HK-2 (cell line): ENCODE measurements around the gene ELF5.

Source experiments
- DNase-seq: peaks from one replicate; pipeline ENCODE4 v3.0.0-alpha.2; 2018; ENCODE audit not compliant: unreplicated experiment

ELF5 gene

DNA sequence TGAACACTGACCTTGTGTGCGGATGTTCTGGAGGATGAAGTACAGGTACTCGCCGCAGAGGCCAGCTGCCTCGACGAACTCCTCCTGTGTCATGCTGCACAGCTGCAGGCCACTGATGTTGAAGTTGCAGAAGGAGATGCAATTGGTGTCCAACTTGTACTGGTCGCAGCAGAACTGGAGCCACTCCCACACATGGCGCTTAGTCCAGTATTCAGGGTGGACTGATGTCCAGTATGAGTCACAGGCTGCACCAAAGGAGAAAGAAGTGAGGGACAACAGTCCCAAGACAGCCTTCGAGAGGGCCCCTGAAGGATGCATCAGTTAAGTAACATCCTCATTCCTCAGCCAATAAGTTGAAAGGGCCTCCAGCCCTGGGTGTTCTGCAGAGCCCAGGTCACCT lies 20.1 kb downstream of the ELF5 start:
- DNase-seq = no peak

DNA sequence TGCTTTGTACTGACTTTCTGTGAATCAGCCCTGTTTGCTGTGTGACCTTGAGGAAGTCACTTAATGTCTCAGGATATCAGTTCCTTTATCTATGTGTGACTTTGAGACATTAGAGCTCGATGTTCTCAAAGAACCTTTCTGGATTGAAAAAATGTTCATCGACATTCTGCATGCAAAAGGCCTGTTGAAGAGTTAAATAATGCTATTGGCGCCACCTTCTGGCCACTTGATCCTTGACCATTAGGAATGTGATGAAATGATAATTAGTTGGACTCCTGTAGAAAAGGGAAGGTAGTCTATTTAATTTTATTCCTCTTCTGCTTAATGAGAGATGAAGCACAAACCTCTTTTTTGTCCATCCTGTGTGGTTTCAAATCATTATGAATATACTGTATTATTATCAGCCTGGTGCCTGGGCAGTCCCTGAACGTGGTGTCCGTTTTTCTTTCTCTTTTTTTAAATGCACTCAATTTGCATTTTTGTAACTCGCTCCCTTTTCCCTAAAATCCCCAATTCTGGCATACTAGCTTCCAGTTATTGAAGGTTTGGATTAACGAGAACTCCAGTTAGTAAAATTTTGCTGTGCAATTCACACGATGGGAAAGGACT lies 20.7 kb downstream of the ELF5 start:
- DNase-seq = peak; percentile 38

DNA sequence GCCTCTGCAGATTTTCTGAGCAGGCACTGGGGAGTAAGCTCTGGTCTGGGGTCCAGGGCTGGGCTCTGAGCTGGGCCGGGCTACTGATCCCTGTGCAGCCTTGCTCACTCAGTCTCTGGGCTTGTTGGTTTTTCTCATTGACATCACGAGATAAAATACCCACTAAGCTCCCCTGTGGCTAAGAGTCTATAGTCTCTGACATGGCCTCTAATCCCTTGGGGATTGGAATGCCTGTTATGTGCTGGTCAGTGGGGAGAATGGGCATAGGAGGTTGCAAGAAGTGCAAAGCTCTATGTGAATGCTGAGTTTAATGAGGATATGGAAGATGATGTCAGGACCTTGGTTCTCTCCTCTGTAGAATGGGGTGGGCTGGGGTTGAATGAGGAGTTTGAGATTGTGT lies 23.3 kb downstream of the ELF5 start:
- DNase-seq = no peak

DNA sequence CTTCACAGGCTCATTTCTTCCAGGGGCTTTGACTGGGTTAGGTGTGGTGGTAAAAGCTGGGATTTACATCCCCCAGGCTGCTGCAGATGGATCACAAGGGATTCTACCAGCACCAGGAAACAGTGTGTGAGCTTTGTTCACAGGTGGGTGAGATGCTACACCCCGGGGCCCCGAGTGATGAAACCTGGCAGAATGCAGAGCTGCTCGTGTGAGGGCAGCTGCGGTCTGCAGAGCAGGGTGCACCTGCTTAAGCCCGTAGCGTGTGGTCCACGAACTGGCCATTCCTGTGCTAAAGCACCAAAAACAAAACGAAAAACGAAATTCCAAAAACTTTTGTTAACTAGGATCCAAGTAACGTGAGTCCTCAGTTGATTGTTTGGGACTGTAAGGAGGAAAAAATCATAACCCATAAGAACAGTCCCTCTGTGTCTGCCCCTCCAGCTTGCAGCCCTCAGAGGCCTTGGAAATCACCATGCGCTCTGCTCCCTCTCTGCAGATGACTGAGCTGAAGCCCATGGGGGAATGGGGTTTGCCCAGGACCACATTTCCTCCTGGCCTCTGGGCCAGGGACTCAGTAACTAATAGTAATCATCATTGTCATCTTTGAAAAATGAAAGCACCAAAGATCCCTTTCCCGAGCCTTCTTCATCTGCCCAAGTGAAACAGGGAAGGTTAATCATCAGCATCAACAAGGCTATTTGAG lies 24.6 kb downstream of the ELF5 start:
- DNase-seq = no peak

DNA sequence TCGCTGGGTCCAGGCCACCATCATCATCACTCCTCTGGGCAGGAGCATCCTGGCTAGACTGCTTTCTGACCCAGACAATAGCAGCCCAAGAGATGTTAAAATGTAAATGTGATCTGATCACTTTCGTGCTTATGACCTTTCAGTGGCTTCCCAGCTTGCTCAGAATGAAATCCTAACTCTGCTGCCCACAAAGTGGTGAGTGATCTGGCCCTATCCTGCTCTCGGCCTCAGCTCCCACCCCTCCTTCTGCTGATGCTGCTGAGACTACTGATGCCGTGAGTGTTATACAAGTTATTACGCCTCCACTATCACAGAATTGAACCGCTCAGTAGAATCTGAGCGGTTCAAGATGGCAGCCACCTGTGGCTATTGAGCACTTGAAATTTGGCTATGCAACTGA lies 26.2 kb downstream of the ELF5 start:
- DNase-seq = no peak

DNA sequence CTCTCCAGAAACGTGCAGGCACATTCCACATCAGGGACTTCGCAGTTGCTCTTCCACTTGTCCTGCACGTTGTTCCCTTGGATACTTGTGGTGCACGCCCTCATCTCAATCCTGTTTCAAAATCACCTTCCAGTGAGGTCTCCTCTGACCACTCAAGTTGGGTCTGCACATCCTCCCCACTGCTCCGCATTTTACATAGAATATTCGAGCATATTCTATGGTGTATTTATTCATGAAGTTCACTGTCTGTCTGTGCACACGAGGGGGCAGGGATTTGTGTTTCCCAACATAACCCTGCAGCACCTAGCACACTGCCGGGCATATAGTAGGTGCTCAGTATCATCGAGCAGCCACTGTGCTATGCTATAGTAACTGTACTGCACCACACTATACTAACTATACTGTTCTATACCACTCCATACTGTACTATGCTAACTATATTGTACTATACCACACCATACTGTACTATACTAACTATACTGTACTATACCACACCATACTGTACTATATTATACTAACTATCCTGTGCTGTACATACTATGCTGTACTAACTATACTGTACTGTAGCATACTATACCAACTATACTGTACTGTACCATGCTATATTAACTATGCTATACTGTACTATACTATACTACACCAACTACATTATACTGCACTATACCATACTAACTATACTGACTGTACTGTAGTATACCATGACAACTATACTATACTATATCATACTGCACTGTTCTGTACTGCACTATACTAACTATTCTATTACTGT lies 30.3 kb downstream of the ELF5 start:
- no peak for DNase-seq

DNA sequence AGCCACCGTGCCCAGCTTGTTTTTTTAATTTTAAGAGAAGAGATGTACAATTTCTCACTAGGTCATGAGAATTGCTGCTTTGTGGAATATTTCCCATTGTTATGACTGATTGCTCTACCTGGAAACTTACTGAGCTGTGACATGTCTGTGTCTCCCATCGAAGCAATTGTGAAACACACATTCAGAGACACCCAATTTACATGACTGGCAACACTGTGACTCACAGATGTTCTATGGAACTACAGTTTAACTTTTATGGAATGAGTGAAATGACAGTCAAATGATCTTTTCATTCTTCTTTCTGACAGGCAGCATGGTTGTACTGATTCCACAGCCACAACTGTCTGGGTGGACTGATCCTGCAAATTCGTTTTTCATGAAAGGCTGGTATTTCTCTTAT lies 32.3 kb downstream of the ELF5 start:
- no peak for DNase-seq

DNA sequence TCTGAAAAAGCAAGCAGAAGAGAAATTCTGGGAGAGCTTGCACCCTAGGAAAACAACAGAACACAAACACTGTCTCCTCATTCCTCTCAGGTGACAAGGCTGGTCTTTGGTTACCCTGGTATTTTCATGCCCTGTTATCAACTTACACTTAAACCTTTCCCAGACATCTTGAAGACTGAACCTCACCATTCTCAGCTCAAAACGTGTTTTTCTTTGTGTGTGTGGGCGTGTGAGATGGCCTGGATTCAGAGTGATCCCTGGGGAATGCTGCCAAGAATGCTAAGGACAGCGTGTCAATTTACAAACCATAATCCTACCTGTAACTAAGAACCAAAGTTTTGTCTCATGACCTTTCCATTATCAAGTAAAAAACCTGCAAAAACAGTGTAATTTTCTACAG lies 33.3 kb downstream of the ELF5 start:
- no peak for DNase-seq

DNA sequence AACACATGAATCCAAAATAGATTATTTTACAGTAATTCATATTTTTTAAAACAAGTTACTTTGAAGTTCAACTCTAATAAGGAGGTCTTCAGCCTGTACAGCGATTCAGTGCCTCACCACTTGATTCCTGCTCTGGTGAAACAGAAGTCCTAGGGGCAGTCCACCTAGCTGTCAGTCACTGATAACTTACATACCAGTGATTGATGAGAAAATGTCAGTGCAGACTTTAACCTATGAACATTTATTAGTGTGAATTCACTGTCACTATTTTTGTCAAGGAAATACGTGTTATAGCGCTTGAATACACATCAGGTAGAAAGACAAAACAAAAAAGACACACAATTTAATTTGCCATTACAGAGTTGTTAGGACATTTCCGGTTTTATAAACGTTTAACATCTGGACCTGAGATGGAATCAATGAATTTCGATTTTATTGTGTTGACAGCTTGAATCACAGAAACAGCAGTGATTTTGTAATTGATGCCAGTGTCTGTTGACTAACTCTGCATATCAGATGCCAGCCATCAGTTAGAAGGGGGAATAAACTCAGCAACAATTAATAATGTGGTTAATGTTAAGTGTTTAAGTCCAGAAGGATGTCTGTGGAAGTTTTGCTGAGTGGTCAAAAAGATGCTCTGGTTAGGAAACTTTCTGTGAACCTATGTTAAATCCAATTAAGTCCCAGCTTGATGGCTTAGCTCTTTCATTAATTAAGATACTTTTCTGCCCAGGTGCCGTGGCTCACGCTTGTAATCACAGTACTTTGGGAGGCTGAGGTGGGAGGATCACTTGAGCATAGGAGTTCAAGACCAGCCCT lies 34.5 kb downstream of the ELF5 start:
- DNase-seq = no peak

DNA sequence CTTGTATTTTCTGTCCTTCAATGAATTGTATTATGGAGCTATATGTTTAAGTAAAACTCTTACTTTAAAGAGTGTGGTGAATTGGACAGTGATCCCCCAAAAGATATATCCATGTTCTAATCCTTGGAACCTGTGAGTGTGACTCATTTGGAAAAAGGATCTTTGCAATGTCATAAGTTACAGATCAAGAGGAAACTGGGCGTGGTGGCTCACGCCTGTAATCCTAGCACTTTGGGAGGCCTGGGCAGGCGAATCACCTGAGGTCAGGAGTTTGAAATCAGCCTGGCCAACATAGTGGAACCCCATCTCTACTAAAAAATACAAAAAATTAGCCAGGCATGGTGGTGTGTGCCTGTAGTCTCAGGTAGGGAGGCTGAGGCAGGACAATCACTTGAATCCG lies 36.7 kb downstream of the ELF5 start:
- no peak for DNase-seq

DNA sequence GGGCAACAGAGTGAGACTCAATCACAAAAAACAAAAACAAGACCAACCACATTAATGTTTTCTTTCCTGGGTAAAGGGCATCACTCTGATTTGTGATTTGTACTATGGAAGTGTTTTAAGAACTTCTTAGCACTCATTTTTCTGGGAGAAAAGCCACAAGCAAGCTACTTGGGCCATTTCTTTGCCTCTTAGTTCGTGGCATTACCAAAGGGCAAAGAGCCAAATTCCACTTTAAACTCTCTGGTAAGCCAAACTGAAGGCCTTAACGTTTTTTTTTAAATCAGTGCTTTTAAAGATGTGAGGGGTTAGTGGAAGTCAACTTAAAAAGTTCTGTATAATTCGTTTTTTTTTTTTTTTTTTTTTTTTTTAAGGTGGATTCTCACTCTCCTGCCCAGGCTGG lies 37.9 kb downstream of the ELF5 start:
- no peak for DNase-seq

DNA sequence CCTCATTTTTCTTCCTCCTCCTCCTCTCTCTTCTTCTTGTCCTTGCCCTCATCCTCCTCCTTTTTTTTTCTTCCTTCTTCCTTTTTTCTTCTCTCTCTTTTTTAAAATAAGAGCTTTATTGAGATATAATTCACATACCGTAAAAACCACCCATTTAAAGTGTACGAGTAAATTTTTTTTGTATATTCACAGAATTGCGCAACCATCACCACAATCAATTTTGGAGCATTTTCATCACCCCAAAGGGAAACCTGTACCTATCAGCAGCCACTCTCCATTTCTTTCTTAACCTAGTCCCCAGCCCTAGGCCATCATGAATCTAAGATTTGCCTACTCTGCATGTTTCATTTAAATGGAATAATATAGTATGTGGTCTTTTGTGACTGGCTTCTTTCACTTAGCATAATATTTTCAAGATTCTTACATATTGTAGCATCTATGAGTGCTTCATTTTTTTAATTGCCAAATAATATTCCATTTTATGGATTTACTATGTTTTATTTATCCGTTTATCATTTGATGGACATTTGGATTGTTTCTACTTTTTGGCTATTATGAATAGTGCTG lies 39.9 kb downstream of the ELF5 start:
- no peak for DNase-seq

DNA sequence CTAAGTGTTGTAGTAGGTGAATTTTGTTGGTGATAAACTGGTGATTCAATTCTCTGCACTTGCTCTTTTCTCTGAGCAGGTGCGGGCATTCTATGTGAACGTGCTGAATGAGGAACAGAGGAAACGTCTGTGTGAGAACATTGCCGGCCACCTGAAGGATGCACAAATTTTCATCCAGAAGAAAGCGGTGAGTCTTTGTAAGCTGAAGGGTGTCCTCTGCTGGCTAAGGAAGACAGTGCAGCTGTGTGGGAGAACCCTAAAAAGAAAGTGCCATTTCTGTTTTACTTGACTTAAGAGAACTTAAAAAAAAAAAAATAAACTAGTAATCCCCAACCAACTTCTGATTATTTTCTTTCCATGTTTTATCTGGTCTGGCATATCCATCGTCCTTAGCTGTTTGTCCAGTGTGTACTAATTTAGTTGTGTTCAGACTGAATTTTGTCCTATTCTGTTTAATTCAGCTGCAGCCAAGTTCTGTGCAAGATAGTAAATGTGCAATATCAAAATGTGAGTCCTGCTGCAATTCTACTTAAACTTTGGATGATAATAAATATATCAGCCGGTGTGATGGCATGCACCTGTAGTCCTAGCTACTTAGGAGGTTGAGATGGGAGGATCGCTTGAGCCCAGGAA lies 45.3 kb downstream of the ELF5 start:
- no peak for DNase-seq

DNA sequence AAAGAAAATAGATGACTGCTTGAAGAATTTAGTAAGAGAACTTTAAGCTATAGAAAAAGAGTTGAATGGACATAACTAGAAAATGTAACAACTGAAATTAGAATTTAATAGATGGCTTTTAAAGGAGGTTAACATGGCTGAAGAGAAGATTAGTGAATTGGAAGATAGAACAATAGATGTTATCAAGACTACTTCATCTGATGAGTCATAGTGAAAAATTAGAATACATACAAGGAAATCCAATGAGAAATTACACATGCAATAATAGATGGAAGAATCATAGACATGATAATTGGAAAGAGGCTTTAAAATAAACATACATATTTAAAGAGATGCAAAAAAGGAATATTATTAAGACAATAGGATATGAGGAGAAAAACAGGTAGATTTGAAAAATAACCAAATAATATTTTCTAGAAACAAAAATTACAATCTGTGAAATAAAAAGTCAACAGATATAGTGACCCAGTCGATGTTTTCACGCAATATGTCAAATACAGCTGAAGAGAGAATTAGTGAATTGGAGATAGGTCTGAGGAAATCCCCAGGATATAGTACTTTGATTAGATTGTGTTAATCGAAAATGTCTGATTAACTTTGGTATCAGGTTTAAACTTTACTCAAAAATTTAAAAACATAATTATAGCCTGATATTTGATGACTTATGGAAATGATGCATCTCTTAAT lies 46.6 kb downstream of the ELF5 start:
- DNase-seq = no peak

DNA sequence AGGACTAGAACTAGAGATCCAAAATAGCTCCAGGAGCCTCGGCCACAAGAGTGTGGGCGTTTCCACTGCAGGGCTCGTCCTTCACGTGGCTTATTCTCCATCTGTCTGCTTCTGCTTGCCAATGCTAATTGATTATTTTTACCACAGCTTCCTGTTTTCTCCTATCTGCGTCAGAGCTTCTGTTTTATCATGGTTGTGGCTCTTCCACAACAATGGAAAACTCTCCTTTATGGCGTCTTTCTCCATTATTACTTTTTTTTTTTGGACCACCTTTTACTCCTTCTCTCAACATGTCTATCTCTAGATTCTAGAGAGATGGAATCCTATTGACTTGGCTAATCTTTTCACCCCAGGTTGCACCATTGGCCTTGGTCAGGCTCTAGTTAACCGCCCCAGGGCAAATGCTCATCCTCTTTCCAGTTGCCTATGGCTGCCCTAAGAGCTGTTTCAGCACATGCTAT lies 49.0 kb downstream of the ELF5 start:
- DNase-seq = no peak

DNA sequence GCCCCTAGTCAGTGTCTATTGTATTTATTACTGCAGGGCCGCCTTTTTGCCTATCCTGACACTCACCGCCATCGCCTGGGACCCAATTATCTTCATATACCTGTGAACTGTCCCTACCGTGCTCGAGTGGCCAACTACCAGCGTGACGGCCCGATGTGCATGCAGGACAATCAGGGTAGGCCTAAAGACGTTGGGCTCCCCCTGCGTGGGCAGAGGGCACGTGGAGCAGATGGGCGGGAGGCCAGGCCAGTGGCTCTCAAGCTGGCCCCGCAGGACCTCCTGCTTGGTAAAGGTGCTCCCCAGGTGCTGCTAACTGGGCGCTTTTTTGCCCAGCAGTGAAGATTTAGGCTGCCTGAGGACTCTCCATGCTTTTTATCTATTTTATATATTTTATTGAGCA lies 52.4 kb downstream of the ELF5 start:
- no peak for DNase-seq

DNA sequence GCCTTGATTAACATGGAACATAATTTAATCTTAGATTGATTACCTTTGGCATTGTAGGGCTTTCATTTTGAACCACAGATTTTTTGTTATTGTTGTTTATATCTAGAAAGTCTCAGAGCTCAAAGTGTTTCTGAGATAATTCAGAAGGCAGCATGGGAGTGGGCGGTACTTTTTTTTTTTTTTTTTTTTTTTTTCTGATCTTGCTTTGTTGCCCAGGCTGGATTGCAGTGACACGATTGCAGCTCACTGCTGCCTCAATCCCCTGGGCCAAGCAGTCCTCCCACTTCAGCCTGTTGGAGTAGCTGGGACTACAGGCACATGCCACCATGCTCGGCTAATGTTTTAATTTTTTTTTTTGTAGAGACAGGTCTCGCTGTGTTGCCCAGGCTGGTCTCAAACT lies 53.3 kb downstream of the ELF5 start:
- no peak for DNase-seq

DNA sequence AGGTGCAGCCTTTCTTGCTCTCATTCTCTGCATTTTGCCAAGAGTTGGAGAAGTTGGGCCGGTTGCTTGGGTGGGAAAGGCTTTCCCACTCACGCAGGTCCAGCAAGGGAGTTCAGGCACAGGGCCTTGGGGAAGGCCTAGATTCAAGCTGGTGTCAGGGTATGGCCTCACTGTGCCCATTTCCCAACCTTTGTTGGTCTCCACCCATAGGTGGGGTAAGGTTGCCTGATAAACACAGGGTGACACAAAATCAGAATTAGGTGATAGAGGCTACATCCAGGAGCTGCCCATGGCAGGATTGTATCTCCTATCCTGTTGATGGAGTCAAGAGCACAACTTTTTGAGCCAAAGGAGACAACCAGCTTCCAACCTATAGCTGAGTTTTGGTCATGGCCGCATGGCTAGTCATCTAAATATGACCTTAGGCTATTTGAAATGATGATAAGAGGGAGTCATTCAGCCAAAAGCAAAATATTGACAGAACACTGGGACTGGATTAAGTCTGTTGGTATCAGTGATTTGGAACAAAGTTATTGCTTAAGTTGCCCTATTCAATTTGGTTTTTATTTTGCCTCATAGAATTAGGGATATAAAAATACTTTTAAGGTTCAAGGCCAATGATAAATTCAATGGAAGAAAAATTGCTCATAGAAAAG lies 54.0 kb downstream of the ELF5 start:
- no peak for DNase-seq

DNA sequence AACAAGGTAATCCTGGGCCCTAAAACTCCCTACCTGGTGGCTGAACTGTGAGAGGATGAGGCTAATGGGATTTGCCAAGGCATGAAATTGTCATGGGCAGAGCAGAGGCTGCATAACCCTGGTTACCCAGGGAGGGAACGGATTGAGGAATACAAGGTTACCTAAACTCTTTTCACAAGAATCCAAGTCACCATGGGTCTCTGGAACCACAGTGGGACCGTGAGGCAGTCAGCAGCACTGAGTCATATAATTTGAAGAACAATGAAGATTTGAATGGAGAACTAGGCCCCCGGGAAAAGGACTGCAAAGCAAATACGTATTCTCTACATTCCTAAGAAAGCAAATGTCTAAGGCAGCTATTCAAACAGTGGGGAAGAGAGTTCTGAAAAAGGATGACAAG lies 55.1 kb downstream of the ELF5 start:
- no peak for DNase-seq

DNA sequence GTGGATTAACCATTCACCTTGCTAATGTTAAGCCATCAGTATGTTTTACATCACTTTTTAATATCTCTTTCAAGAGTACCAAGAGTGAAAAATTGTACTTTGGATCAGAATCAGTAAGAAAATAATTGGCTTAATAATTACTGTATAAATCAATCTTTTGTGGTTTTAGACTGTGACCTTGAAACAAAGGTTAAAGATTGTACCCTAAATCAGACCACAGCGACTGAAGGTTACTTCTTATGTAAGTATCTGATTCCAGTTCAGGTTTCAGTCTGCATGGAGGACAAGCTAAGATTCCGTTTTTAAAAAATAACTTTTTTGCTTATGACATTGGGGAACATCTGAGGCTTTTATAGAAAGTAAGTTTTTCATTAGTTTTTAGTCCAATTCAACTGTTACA lies 56.0 kb downstream of the ELF5 start:
- no peak for DNase-seq
